Glomerular visceral epithelial cell (primary cell): ENCODE measurements around the gene MUC5B.
"Not testable (repeated sequence)": the region's sequence is repeated elsewhere in the genome, so short reads cannot be mapped to it uniquely, and the experiment has no call there.

Source experiments
- DNase-seq: peaks from one replicate; pipeline ENCODE4 v3.0.0-alpha.2; 2016; ENCODE audit errors: extremely low spot score

The MUC5B gene

GRCh38 chr11:1232883-1233321 is 10.0 kb downstream of the MUC5B start:
- no peak for DNase-seq

GRCh38 chr11:1233351-1234053 is 10.6 kb downstream of the MUC5B start:
- DNase-seq: no peak

GRCh38 chr11:1234054-1234720 is 11.3 kb downstream of the MUC5B start:
- DNase-seq: no peak

- no peak for DNase-seq
Measured at GRCh38 chr11:1234771-1235305, 12.0 kb downstream of the MUC5B start.

DNA sequence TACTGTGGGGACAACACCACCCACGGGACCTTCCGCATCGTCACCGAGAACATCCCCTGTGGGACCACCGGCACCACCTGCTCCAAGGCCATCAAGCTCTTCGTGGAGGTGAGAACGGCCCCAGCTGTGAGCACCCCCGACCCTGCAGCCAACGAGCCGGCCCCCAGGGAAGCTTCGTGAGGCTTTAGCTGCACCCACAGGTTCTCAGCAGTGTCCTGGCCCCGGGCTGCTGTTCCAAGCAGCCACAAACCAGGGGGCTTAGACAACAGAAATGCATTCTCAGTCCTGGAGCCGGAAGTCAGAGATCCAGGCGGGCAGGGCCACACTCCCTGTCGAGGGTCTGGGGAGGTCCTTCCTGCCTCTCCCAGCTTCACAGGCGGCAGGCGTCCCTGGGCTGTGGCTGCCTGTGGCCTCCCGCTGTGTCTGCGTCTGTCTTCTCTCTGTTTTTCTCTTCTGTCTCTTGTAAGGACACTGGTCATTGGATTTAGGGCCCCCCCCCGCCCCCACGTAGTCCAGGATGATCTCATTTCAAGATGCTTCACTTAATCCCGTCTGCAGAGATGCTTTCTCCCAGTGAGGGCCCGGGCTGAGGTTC is 12.5 kb downstream of the MUC5B start:
- no peak for DNase-seq

- DNase-seq: no peak
Measured at GRCh38 chr11:1235901-1236315, 13.0 kb downstream of the MUC5B start.

- DNase-seq: no peak
Measured at GRCh38 chr11:1236316-1237127, 13.7 kb downstream of the MUC5B start.

- DNase-seq: no peak
Measured at GRCh38 chr11:1237128-1237580, 14.3 kb downstream of the MUC5B start.

GRCh38 chr11:1237851-1238250 is 15.0 kb downstream of the MUC5B start:
- DNase-seq: no peak

DNA sequence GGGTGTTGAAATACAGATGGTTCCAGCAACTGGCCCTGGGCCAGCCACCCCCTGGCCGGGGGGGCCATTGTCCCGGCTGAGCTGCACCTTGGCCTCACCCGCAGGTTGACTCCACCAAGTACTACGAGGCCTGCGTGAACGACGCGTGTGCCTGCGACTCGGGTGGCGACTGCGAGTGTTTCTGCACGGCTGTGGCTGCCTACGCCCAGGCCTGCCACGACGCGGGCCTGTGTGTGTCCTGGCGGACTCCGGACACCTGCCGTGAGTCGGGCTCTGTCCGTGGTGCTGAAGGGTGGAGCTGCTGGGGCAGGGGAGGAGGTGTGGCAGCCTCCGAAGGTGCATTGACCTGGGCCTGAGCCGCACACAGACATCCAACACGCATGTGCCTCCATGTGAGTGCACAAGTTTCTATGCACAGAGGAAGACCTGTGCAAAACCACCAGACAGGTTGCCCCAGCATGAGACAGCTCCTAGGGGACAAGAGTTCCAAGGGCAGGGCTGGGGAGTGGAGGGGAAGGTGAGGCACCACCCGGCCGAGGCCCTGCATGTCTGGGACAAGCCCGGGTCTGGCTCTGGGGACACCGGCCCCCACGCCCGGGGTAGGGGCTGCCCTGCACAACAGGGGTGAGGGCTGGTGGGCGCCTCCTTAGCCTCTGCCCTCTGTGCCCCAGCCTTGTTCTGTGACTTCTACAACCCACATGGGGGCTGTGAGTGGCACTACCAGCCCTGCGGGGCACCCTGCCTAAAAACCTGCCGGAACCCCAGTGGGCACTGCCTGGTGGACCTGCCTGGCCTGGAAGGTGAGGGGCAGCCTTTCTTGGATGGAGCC is 16.1 kb downstream of the MUC5B start:
- DNase-seq: no peak

GRCh38 chr11:1239596-1240205 is 16.8 kb downstream of the MUC5B start:
- no peak for DNase-seq

DNA sequence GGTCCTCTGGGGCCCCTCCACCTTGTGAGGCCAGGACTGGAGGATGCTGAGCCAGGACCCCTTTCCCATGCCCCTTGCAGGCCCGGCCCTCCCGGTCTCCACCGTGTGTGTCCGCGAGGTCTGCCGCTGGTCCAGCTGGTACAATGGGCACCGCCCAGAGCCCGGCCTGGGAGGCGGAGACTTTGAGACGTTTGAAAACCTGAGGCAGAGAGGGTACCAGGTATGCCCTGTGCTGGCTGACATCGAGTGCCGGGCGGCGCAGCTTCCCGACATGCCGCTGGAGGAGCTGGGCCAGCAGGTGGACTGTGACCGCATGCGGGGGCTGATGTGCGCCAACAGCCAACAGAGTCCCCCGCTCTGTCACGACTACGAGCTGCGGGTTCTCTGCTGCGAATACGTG is 17.9 kb downstream of the MUC5B start:
- no peak for DNase-seq

- DNase-seq: no peak
Measured at GRCh38 chr11:1241706-1242105, 18.8 kb downstream of the MUC5B start.

DNA sequence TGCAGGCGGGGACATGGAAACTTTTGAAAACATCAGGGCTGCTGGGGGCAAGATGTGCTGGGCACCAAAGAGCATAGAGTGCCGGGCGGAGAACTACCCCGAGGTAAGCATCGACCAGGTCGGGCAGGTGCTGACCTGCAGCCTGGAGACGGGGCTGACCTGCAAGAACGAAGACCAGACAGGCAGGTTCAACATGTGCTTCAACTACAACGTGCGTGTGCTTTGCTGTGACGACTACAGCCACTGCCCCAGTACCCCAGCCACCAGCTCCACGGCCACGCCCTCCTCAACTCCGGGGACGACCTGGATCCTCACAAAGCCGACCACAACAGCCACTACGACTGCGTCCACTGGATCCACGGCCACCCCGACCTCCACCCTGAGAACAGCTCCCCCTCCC is 19.4 kb downstream of the MUC5B start:
- DNase-seq: no peak

DNA sequence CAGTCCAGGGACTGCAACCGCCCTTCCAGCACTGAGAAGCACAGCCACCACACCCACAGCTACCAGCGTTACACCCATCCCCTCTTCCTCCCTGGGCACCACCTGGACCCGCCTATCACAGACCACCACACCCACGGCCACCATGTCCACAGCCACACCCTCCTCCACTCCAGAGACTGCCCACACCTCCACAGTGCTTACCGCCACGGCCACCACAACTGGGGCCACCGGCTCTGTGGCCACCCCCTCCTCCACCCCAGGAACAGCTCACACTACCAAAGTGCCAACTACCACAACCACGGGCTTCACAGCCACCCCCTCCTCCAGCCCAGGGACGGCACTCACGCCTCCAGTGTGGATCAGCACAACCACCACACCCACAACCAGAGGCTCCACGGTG is 19.9 kb downstream of the MUC5B start:
- DNase-seq: not testable (repeated sequence)

- not testable (repeated sequence) for DNase-seq
Measured at GRCh38 chr11:1243521-1243920, 20.7 kb downstream of the MUC5B start.

DNA sequence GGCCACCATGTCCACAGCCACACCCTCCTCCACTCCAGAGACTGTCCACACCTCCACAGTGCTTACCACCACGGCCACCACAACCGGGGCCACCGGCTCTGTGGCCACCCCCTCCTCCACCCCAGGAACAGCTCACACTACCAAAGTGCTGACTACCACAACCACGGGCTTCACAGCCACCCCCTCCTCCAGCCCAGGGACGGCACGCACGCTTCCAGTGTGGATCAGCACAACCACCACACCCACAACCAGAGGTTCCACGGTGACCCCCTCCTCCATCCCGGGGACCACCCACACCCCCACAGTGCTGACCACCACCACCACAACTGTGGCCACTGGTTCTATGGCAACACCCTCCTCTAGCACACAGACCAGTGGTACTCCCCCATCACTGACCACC is 21.7 kb downstream of the MUC5B start:
- DNase-seq: not testable (repeated sequence)

- not testable (repeated sequence) for DNase-seq
Measured at GRCh38 chr11:1245717-1246116, 22.9 kb downstream of the MUC5B start.

GRCh38 chr11:1246301-1246700 is 23.4 kb downstream of the MUC5B start:
- not testable (repeated sequence) for DNase-seq

DNA sequence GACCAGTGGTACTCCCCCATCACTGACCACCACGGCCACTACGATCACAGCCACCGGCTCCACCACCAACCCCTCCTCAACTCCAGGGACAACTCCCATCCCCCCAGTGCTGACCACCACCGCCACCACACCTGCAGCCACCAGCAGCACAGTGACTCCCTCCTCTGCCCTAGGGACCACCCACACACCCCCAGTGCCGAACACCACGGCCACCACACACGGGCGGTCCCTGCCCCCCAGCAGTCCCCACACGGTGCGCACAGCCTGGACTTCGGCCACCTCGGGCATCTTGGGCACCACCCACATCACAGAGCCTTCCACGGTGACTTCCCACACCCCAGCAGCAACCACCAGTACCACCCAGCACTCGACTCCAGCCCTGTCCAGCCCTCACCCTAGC is 24.2 kb downstream of the MUC5B start:
- not testable (repeated sequence) for DNase-seq
